Muscle of back (tissue), 13 donors: ENCODE results near the gene UBE2B. TPM values are rescaled to one million over a fixed set of nuclear protein-coding genes. Genes with fewer than 3 reads are reported as not detected.
"Not testable (repeated sequence)": the region's sequence is repeated elsewhere in the genome, so short reads cannot be mapped to it uniquely, and the experiment has no call there.

ENCODE experiments used
- DNase-seq, 3 donors: peaks; one replicate each; pipeline versions ENCODE4 v3.0.0 to v3.0.0-alpha.2; 2013
- long read RNA-seq, 9 donors: transcript quantifications; one replicate each; lab custom pipeline, GENCODE V29; 2026
- polyA plus RNA-seq, 10 donors: library from polyadenylated mRNA; unstranded; fragments of 120-200 nt; gene quantifications; one replicate each; pipeline ENCODE4 v1.2.1, GENCODE V29; 2013; ENCODE audit not compliant: insufficient read length in 10 of 10

Gene UBE2B
- polyA plus RNA-seq: 100 to 1,000 TPM; 152 to 190 (median 166) TPM
- long read RNA-seq, donor 1, transcript UBE2B-201 (6 exons, 2,515 nt): major isoform, 118 of 135 reads
- long read RNA-seq, donor 1, partial matches to known transcripts: 0 of 135 reads
- long read RNA-seq, donor 1, other reads (novel, unspliced or antisense): 13 of 135 reads
- long read RNA-seq, donor 2, transcript UBE2B-201 (6 exons, 2,515 nt): major isoform, 79 of 93 reads
- long read RNA-seq, donor 2, partial matches to known transcripts: 0 of 93 reads
- long read RNA-seq, donor 2, other reads (novel, unspliced or antisense): 8 of 93 reads
- long read RNA-seq, donor 3: 0 reads
- long read RNA-seq, donor 4, transcript UBE2B-201 (6 exons, 2,515 nt): major isoform, 115 of 148 reads
- long read RNA-seq, donor 4, partial matches to known transcripts: 7 of 148 reads
- long read RNA-seq, donor 4, other reads (novel, unspliced or antisense): 20 of 148 reads
- long read RNA-seq, donor 5, transcript UBE2B-201 (6 exons, 2,515 nt): major isoform, 54 of 62 reads
- long read RNA-seq, donor 5, partial matches to known transcripts: 0 of 62 reads
- long read RNA-seq, donor 5, other reads (novel, unspliced or antisense): 5 of 62 reads
- long read RNA-seq, donor 6, transcript UBE2B-207 (4 exons, 415 nt): minor isoform, 5 of 255 reads
- long read RNA-seq, donor 6, transcript UBE2B-201 (6 exons, 2,515 nt): major isoform, 220 of 255 reads
- long read RNA-seq, donor 6, partial matches to known transcripts: 0 of 255 reads
- long read RNA-seq, donor 6, other reads (novel, unspliced or antisense): 25 of 255 reads
- long read RNA-seq, donor 7, transcript UBE2B-201 (6 exons, 2,515 nt): major isoform, 109 of 115 reads
- long read RNA-seq, donor 7, partial matches to known transcripts: 0 of 115 reads
- long read RNA-seq, donor 7, other reads (novel, unspliced or antisense): 0 of 115 reads
- long read RNA-seq, donor 8, transcript UBE2B-201 (6 exons, 2,515 nt): major isoform, 128 of 145 reads
- long read RNA-seq, donor 8, partial matches to known transcripts: 0 of 145 reads
- long read RNA-seq, donor 8, other reads (novel, unspliced or antisense): 13 of 145 reads
- long read RNA-seq, donor 9, partial matches to known transcripts: 0 of 3 reads
- long read RNA-seq, donor 9, other reads (novel, unspliced or antisense): 0 of 3 reads

DNA sequence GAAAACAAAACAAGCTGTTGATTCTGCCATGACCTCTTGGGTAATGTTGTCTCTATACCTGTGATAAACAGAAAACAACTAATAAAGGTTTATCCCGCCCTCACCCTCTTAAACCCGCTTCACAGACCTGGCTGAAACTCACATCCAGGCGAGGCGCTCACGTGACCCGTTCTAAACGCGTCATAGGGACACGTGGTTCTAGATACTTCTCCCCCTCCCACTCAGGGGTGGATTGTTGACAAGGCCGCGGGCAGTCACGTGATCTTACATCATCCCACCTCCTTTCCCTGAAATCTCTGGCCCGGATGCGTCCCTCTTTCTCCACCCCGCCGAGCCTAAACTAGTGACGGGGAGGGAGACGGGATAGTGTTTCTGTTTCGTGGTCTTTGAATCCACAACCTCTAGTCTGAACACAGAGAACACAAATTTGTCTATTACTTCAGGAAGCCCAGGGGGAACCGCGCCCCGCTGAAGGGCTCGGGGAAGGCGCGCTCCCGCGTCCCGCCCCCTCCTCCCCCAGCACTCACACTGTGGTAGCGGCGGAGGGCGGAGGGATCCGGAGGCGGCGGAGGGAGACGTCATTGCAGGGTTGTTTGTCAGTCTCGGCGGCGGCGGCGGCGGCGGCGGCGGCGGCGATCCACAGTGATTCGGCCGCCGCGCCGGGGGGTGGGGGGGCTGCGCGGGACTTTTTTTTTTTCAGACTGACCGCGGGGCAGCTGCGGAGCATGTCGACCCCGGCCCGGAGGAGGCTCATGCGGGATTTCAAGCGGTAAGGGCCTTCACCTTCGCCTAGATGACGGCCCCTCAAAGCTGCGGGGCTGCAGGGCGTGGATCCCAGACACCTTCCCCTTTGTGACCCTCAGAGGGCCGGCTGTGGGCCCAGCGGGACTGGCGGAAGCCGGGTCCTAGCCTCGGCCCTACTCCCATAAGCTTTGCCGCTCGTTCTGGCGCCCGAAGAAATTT lies at the start of gene UBE2B:
TSS of gene UBE2B (plus strand) at position 699 of the 963 bp plus-strand sequence. CDS start at position 726, 27 bp downstream.
- DNase-seq: peak; percentile 99 to 100 (median 100)

DNA sequence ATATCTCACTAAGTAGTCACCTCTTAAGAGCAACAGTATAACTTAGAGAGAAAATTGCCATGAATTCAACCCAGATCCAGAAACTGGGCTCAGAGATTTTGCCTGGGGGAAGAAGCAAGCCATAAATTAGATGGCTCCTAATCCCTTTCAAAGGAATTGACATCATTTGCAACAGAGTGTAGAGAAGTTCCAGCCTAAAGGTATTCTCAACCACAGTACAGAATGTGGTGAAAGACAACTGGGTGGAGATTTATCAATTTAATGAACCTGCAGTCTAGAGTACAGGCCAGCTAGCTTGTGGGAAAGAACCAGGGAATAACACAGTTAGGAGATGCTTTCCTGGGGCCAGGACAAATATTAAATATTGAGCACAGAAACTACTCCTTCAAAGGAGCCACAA lies 44.0 kb upstream of the UBE2B start:
- no peak for DNase-seq

DNA sequence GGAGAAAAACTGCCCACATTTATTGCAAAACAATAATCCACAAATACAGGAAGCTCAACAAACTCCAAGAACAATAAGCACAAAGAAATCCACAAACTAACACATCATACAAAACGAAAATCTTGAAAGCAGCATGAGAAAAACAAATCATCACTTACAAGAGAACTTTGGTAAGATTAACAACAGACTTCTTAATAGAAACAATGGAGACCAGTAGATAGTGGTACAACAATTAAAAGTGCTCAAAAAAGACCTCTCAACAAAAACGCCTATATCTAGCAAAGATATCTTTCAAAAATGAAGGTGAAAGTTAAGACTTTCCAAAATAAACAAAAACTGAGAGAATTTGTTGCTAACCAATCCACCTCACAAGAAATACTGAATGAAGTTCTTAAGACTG lies 42.8 kb upstream of the UBE2B start:
- no peak for DNase-seq

DNA sequence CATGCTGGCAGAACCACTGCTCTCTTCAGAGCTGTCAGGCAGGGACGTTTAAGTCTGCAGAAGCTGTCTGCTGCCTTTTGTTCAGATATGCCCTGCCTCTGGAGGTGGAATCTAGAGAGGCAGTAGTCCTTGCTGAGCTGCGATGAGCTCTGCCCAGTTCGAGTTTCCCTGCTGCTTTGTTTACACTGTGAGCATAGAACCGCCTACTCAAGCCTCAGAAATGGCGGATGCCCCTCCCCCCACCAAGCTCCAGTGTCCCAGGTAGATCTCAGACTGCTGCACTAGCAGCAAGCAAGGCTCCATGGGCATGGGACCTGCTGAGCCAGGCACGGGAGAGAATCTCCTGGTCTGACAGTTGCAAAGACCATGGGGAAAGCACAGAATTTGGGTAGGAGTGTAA lies 34.5 kb upstream of the UBE2B start:
- DNase-seq: not testable (repeated sequence)

DNA sequence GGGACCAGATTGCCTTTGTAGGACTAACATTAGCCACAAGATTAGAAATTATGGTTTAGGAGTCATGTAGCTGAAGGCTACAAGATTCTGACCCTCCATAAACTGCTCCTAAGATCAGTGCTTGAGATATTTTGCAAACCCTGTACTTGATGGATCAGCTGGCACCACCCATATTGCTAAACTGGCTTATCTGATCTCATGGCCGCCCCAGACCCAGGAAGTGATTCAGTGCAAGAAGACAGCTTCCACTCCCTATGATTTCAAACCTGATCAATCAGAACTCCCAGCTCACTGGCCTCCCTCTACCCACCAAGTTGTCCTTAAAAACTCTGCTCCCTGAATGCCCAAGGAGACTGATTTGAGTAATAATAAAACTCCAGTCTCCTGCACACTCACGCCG lies 27.9 kb upstream of the UBE2B start:
- not testable (repeated sequence) for DNase-seq

DNA sequence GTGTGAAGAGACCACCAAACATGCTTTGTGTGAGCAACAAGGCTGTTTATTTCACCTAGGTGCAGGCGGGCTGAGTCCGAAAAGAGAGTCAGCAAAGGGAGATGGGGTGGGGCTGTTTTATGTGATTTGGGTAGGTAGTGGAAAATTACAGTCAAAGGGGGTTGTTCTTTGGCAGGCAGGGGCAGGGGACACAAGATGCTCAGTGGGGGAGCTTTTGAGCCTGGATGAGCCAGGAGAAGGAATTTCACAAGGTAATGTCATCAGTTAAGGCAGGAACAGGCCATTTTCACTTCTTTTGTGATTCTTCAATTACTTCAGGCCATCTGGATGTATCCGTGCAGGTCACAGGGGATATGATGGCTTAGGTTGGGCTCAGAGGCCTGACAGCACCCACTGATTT lies 25.9 kb upstream of the UBE2B start:
- DNase-seq: not testable (repeated sequence)

DNA sequence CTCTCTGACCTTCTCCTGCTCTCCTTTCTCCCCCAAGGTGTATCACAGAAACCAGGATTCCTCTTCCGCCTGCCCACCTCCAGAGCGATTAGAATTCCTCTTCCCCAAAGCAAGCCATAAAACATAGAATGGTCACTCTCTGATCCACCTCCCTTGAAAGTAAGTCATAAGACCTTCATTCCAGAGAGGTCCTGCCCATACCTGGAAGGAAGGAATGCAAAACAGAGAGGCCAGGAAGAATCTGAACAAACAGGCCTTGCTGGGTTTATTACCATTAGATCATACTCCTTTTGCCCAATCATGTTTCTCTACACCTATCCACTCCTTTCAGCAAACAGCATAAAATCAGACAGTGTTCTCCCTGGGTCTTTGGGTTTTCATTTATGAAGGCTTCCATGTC lies 25.4 kb upstream of the UBE2B start:
- no peak for DNase-seq

DNA sequence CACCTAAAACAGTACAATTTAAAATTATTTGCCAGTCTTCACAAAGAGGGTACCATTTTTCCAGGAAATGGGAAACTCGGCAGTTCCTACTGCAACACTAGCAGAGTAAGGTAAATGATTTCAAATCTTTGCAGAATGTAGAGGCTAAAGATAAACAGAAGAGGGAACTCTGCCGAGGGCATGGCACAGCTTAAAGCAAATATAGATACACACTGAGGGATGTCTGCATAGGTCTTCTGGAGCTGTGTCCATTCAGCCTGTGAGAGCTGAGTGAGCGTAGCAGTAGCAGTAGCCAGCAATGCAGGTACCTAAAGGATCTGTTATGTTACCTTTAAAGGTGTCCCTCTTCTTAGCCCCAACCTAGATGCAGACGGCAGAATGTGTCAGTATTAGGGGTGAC lies 21.9 kb upstream of the UBE2B start:
- no peak for DNase-seq

DNA sequence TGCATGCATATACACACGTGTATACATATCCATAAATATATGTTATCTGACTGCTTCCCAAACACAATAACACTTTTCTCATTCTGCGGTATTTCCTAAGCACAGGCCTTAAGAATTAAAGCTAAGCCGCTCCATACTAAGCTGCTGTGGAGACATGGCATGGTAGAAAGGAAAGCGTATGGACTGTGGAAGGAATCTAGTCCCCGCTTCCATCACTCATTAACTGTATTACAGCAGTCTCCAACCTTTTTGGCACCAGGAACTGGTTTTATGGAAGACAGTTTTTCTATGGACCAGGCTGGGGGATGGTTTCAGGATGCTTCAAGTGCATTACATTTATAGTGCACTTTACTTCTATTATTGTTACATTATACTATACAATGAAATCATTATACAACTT lies 15.7 kb upstream of the UBE2B start:
- DNase-seq: no peak

DNA sequence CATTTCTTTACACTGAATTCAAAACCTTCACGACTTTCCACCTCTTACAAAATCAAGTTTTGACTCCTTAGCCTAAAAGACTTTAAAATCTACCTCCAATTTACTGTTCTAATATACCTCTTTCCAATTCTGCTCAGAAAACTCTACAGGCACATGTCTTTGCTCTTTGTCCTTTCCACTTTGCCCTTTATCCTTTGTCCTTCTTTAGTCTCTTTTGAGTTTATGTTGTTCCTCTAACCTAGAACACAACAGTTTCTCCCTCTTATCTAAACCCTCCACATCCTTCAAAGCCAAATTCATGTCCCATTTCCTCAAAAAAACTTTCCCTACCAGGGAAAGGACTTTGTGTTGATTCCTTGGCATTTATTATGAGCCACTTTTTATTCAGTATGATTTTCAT lies 5.8 kb upstream of the UBE2B start:
- DNase-seq: no peak

DNA sequence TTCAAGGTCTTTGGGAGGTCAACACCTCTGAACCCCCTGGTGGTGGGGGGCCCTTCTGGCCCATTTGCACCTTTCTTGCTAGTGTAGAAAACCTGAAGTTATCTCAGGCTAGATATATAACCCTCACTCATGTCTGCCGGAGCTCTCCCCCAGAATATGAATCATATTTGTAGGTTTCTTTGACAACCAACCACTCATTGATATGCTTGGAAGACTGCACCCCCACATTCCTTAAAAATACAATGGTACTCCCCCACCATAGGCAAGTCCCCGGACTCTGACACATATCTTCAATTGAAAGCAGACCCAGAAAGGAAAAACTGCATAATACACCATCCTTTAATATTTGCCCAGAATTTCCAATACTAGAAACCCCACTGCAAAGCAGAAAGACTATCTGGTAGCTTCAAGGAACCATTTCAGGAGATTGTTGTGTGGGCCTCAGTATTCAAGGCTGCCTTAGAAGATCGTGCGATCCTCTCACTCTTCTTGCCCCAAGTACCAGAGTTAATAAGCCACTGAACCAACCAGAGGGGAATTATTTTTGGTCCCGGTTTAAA lies 978 bp upstream of the UBE2B start:
- no peak for DNase-seq

DNA sequence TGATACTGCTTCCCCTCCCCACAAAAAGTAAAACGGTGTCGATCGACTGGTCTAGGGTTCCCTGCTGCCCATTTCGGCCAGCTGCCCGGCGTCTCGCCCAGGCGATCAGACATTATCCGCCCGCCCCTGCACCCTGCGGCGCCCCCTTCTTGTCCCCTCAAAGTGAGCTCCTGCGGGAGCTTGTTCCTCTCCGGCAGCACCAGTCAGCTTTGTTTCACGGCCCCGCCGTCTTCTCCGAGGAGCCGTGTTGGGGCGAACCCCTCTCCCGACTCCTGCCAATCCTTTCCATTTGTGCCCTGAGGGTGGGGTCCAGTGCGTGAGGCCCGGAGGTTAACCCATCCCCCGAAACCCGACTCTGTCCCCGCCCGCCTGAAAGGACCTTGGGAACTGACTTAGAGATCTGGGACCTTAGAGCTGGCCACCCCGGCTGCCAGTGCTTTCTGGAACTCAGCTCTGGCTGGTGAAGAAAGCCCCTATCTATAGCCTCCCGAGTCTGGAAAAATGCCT lies 518 bp downstream of the UBE2B start:
- peak; percentile 49 to 81 (median 59) for DNase-seq

DNA sequence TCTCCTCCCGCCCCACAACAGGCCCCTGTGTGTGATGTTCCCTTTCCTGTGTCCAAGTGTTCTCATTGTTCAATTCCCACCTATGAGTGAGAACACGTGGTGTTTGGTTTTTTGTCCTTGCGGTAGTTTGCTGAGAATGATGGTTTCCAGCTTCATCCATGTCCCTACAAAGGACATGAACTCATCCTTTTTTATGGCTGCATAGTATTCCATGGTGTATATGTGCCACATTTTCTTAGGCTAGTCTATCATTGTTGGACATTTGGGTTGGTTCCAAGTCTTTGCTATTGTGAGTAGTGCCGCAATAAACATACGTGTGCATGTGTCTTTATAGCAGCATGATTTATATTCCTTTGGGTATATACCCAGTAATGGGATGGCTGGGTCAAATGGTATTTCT lies 2.3 kb downstream of the UBE2B start:
- DNase-seq: not testable (repeated sequence)

DNA sequence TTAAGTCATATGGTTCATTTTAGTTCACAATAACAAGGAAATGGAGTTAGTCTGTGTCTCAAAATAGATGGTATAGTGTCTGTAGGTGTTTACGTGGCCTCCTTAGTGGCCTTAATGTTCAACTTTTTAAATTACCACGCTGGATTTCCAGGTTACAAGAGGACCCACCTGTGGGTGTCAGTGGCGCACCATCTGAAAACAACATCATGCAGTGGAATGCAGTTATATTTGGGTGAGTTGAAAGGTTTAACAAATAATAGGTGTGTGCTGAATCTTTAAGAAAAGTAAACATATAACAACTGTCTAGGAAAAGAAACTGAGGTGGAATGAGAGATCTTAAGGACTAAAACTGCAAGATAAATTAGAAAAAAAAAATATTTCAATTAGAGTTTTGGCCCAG lies 2.9 kb downstream of the UBE2B start:
- no peak for DNase-seq

DNA sequence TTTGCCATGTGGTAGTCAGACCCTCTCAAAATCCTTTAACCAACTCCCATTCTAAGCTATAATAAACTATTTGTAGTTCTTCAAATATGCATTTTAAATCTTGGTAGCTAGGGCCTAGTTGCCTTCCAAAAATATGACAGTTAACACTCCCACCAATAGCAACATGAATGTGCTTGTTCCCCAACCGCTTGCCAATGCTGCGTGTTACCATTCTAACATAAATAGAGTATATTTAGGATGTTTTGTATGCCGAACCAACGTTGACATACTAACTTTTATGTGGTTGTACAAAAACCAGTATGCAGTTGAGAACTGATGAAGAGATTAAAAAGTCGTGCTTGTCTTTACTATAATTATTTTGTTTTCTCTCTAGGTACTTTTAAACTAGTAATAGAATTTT lies 9.0 kb downstream of the UBE2B start:
- no peak for DNase-seq

DNA sequence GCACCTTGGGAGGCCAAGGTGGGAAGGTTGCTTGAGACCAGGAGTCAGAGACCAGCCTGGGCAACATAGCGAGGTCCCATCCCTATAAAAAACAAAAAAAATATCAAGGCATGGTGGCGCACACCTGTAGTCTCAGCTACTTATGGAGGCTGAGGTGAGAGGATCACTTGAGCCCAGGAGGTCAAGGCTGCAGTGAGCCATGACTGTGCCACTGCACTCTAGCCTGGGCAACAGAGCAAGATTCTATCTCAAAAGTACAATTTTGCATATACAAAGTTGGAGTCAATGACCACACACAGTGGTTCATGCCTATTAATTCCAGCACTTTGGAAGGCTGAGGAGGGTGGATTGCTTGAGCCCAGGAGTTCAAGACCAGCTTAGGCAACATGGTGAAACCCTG lies 10.8 kb downstream of the UBE2B start:
- DNase-seq: not testable (repeated sequence)

DNA sequence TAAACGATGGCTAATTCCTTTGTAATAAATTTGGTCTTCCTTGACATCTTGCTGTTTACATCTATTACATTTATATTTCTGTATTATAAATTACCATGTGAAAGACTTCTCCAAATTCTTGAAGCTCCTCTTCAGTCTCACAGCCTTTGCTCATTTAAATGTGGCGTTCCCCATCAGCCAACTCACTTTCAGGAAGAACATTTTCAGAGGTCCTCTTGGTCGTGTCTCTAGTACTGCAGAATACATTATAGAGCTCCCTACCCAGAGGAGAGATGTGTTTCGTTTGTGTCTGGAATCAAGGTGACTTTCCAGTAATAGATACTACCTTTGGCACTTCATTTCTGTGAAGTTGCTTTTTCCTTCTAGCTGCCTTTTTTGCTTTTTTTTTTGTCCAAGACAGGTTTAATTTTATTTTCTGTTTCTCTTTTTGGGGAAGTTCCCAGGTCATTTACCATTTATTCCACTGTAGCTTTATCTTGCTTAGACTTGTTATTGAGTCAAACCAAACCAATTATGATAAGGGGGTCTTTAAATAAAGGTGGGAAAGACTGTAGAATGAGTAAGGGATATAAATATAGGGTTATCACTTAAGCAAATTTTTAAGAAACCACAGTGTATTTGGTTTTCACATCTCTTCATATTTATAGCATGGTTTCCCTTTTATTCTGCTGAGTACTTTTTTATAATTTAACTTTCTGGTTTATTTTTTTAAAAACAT lies 12.8 kb downstream of the UBE2B start:
- DNase-seq: no peak

DNA sequence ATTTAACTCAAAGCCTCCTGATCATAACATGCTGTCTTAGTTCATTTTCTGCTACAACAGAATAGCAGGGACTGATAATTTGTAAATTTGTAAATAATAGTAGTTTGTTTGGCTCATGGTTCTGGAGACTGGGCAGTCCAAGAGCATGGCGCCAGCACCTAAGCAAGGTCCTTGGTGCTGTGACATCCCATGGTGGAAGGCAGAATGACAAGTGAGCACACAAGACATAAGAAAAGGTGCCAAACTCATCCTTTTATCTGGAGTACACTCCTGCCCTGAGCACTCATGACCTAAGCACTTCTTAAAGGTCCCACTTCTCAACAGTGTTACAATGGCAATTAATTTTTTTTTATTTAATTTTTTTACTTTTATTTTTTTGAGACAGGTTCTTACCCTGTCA lies 16.1 kb downstream of the UBE2B start:
- no peak for DNase-seq

DNA sequence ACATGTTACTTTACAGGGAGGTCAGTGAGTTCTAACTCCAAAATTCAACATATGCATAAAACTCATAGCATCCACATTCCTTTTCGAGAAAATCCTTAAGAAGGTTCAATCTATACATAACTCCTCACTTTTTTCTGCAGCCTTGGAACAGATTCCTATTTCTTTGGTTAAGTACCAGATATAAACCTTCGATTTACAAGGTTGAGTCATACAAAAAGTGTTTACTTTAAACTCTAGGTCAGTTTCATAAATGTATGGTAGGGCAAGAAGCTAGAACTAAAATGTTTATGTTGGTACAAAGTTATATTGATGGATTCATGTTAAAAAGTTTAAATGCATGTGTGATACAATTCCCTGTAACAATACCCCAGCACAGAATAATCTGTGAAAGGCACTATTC lies 20.9 kb downstream of the UBE2B start:
- DNase-seq: no peak

DNA sequence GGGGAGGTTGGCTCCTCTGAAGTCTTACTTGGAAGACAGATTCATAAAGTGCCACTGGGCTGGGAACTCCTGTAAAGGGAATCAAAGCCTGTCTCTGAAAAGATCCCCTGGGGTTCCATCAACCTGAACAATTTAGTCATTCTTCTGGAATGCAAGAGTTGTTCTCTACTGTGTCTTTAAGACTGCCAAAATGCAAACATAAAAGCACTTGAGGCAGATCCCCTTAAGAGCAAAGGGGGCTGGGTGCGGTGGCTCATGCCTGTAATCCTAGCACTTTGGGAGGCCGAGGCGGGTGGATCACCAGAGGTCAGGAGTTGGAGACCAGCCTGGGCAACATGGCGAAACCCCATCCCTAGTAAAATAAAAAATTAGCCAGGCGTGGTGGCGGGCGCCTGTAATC lies 23.6 kb downstream of the UBE2B start:
- DNase-seq: no peak
